SK-N-MC (cell line): Measurements from ENCODE around the gene ZNF775.

Experiments
- DNase-seq: peaks from one replicate; pipeline ENCODE4 v3.0.0-alpha.2; 2011; ENCODE audit warnings: low read depth, low spot score
- H3K27ac ChIP-seq: fragments of 200-600 bp; sonication (generic); 2 replicates; pipeline ENCODE4 v1.5.1; 2016; ENCODE audit warnings: mixed run types
- H3K36me3 ChIP-seq: fragments of 200-600 bp; sonication (generic); 2 replicates; pipeline ENCODE4 v1.6.1; 2017; ENCODE audit warnings: antibody characterized with exemption, low read length, mixed read lengths; ENCODE audit not compliant: insufficient read depth
- H3K4me3 ChIP-seq: fragments of 200-600 bp; sonication (generic); 2 replicates; pipeline ENCODE4 v1.5.1; 2016
- H3K9ac ChIP-seq: fragments of 200-600 bp; sonication (generic); 2 replicates; pipeline ENCODE4 v1.8.0; 2017; ENCODE audit warnings: mixed run types, mixed read lengths; ENCODE audit not compliant: insufficient read length
- H3K9me3 ChIP-seq: fragments of 200-600 bp; sonication (generic); 2 replicates; pipeline ENCODE4 v1.6.1; 2017; ENCODE audit warnings: low read depth, mild to moderate bottlenecking, antibody characterized with exemption, low read length, moderate library complexity, mixed read lengths
- EZH2 ChIP-seq: fragments of 200-600 bp; sonication (generic); IDR thresholded peaks from one replicate; pipeline ENCODE4 v1.6.1; 2017; ENCODE audit warnings: antibody characterized with exemption
- FOXP2 ChIP-seq: optimal IDR thresholded peaks from 2 replicates; pipeline ENCODE3; 2011; ENCODE audit warnings: mild to moderate bottlenecking, moderate library complexity; ENCODE audit not compliant: insufficient read depth; ENCODE audit errors: extremely low read length, control extremely low read depth
- POLR2AphosphoS5 ChIP-seq: IDR thresholded peaks from 2 replicates; pipeline ENCODE4 v1.6.1; 2012; ENCODE audit warnings: mild to moderate bottlenecking, low read depth, low read length, borderline replicate concordance

ZNF775 gene

DNA sequence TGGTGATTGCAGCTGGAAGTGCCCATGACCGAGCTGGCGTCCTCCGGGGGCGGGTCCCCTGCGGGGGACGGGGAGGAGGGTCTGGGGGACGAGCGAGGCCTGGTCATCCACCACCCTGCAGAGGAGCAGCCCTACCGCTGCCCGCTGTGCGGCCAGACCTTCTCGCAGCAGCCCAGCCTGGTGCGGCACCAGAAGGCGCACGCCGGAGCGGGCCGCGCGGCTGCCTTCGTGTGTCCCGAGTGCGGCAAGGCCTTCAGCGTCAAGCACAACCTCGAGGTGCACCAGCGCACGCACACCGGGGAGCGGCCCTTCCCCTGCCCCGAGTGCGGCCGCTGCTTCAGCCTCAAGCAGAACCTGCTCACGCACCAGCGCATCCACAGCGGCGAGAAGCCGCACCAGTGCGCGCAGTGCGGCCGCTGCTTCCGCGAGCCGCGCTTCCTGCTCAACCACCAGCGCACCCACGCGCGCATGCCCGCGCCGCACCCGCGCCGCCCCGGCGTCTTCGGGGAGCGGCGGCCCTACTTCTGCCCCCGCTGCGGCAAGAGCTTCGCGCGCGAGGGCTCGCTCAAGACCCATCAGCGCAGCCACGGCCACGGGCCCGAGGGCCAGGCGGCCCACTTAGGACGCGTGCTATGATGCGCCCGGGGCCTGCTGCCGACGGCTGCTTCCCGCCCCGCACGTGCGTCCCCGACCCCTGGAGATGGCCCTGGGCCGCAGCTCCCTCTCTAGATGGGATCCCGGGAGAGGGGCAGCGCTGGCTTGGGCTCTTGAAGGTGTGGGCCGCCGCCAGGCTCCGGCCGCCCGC, 28.7 kb downstream of the ZNF775 start:
- Histone ChIP-seq H3K4me3 (no peak overlapping the region), H3K9ac (no peak overlapping the region), H3K36me3 (no peaks in the 10 kb centered on the region), H3K9me3 (no peaks in the 10 kb centered on the region), H3K27ac (no peak overlapping the region)
- TF ChIP-seq EZH2 (no peak), POLR2AphosphoS5 (no peak), FOXP2 (no peak)
- no peak for DNase-seq

DNA sequence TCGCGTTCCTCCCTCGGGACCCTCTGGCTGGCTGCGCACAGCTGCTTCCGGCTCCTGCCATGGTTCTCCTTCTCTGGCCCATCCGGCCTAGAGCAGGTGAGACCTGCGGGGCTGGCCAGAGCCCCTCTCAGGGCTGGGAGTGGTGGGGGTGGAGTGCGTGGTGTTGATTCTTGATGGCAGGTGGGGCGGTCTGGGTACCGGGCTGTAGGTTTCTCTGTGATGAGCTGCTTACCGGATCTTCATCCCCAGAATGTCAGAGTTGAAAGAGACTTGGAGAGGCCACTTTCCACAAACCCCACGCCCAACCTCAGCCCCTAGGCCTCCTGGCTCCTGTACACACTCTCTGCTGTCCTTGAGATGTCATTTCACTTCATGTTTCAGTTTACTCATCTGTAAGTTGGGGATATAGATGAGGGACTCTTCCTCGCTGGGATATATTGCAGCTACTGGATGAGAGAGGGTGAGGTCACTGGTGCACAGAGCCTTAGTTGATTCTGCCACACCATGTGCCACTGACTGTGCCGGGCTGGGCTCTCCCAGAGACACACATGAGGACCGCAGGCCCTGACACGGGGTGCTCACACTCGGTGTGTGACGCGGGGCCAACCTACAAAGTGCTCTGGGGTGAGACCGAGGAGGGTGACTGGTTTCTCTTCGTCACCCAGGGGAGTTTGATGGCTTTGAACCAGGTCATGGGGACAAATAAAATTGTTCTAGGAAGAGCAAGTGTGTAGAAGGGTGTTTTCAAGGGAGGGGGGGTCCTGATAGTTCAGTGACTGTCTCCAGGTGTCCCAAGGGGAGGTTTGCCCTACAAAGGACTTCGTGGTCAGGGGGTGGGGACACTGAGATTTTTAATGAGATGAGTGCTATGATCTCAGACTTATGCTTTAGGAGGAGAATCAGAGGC, 29.5 kb downstream of the ZNF775 start:
- Histone ChIP-seq H3K9ac (no peak overlapping the region), H3K27ac (no peak overlapping the region), H3K4me3 (no peak overlapping the region), H3K9me3 (no peaks in the 10 kb centered on the region), H3K36me3 (no peaks in the 10 kb centered on the region)
- no peak for DNase-seq
- no peak for TF ChIP-seq POLR2AphosphoS5
- TF ChIP-seq FOXP2: no peak
- no peak for TF ChIP-seq EZH2

DNA sequence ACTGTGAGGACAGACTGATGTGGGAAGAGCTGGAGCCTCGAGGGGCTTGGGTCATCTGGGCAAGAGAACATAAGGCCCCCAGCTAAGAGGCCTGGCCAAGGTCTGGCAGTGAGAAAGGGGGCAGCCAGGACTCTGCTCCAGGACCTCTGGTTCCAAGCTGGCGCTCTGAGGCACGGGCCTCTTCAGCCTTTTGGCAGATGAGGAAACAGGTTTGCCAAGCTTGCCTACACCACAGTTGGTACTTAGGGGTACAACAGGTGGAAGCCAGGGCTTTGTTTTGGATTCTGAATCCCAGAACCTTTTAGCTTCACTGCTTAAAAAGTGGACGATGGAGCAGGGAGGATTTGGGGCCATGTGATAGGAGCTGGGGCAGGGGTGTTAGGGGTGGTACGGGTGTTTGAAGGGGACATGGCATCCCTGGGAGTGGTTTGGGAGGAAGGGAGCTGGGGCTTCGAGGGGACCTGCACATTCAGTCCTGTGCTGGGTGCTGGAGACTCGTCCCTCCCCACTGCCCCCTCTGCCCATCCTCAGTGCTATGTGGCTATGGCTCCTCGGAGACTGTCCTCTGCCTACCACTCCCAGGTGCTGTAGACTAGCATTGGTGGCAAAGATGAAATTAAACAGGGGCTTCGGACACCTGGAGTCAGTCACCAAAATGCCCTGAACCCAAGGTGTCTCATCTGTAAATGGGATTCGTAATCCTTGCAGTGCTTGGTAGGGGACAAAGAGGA, 30.3 kb downstream of the ZNF775 start:
- no peak overlapping the region for H3K4me3 ChIP-seq
- no peaks in the 10 kb centered on the region for H3K36me3 ChIP-seq
- TF ChIP-seq EZH2 (no peak), POLR2AphosphoS5 (no peak), FOXP2 (no peak)
- H3K9ac ChIP-seq: no peak overlapping the region
- H3K27ac ChIP-seq: no peak overlapping the region
- DNase-seq: no peak
- H3K9me3 ChIP-seq: no peaks in the 10 kb centered on the region

DNA sequence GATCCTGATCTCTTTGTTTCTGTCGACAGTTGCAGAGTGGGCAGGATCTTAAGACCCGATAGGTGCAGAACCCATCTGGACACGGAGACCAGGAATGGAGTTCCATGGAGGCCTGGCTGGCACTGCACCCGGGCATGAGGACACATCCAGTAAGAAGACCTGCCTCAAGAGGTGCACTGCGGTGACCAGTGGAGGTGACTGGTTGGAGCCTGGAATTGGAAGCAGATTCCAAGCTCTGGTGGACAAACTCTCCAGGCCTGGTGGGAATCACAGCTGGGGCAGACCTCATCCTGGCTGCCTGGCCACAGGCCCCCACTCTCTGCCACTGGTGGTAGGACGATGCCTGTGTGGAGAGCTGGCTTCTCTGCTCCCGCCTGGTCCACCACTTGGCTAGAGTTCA, 31.0 kb downstream of the ZNF775 start:
- Histone ChIP-seq H3K4me3 (no peak overlapping the region), H3K9ac (no peak overlapping the region), H3K36me3 (no peaks in the 10 kb centered on the region), H3K27ac (no peak overlapping the region), H3K9me3 (no peaks in the 10 kb centered on the region)
- TF ChIP-seq FOXP2 (no peak), POLR2AphosphoS5 (no peak), EZH2 (no peak)
- DNase-seq: no peak

DNA sequence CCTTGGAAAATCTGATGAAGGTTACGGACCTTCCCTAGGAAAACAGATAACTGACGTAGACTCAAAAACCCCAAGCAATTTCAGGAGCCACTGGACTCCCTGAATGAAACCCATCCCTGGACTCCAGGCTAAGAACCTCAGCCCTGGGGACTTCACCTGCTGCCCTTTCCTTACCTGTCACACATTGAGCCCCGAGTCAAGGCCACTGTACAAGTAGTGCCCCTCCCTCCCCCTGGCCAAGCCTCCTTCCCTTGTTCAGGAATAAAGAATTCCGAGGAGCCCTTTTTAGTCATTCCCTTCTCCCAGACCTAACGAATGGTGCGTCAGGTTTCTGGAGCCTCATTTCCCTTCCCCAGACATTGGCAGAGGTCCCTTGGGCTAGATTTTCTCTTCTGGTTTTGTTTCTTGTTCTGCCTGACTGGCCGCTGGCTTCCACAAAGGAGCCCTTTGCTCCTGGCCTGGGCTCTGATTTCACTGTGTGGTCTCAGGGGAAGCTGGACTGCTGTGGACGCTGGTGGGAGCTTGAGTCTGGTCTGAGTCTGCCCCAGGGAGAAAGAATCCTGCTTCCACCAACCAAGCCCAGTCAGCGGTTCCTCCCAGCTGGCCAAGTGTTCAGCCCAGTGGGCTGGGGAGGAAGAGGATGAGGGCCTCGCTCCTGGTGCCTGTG, 31.7 kb downstream of the ZNF775 start:
- Histone ChIP-seq H3K9me3 (no peaks in the 10 kb centered on the region), H3K36me3 (no peaks in the 10 kb centered on the region), H3K9ac (no peak overlapping the region), H3K4me3 (no peak overlapping the region), H3K27ac (no peak overlapping the region)
- no peak for DNase-seq
- TF ChIP-seq FOXP2: no peak
- TF ChIP-seq EZH2: no peak
- TF ChIP-seq POLR2AphosphoS5: no peak

DNA sequence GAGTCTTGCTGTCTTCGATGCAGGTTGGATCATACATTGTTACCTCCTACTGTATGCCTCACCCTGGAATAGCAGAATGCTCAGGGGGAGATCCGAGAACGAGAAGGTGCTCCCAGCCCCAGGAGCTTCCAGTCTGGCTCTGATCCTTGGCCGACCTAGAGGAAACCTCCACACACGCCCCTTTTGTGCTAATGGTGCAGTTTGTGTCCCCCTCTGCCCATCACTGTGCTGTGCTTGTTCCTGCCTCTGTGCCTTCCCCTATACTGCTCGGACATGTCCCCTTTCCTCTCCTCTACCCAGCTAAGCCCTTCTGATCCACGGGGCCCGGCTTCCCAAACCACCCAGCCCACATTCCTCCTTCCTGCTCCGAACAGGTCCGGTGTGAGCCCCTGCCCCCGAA, 32.5 kb downstream of the ZNF775 start:
- H3K4me3 ChIP-seq: no peak overlapping the region
- no peak overlapping the region for H3K27ac ChIP-seq
- H3K9ac ChIP-seq: no peak overlapping the region
- no peaks in the 10 kb centered on the region for H3K9me3 ChIP-seq
- H3K36me3 ChIP-seq: no peaks in the 10 kb centered on the region
- DNase-seq: no peak
- TF ChIP-seq FOXP2 (no peak), EZH2 (no peak), POLR2AphosphoS5 (no peak)

DNA sequence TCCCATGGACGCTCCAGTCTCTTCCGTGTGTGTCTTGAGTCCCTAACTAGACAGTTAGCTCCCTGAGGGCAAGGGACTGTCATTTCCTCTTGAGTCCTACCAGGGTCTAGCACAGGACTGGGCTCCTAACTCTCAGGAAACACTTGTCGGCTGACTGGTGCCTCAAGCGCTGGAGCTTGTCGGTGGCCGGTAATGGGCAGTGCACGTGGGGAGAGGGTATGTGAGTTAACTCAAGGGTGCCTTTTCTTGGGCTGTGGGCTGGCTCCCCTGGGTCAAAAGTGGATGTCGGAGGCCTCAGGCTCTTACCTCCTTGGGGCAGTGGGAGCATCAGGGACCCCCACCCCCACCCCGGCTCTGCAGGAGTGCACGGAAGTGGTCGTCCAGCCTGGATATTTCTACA, 32.9 kb downstream of the ZNF775 start:
- no peaks in the 10 kb centered on the region for H3K9me3 ChIP-seq
- no peak overlapping the region for H3K9ac ChIP-seq
- no peaks in the 10 kb centered on the region for H3K36me3 ChIP-seq
- H3K27ac ChIP-seq: no peak overlapping the region
- no peak for TF ChIP-seq EZH2
- TF ChIP-seq POLR2AphosphoS5: no peak
- TF ChIP-seq FOXP2: no peak
- H3K4me3 ChIP-seq: no peak overlapping the region
- no peak for DNase-seq
